GM12872 (cell line): ENCODE results near the gene TMEM117.

Experiments used
- TF ChIP-seq, protein P1 (sequence below): IDR thresholded peaks from 3 replicates; pipeline ENCODE4 v1.5.1; 2011; ENCODE audit warnings: low read depth, mild to moderate bottlenecking, low read length, moderate library complexity; ENCODE audit not compliant: insufficient read depth

TMEM117 gene

DNA sequence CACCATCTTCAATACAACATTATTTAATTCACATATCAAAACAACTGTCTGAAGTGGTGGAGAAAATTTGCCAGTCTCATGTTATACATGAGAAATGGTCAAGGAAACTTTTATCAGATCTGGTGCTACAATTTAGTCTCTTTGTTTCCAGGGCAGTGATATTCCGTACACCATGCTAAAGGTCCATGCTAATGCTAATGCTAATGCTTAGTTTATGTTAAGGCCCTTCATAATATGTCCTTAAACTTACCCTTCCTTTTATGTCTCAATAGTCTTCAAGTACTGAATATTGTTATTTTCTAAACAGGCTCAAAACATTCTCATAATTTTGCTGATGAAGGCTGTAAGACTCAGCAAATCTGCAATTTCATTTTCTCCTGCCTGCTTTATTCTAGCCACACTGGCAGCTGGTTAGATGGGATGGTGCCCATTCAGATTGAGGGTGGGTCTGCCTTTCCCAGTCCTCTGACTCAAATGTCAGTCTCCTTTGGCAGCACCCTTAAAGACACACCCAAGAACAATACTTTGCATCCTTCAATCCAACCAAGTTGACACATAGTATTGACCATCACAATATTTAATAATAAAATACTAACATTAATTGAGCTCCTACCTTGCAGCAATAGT, 59.8 kb downstream of the TMEM117 start:
- TF ChIP-seq, protein P1, sequence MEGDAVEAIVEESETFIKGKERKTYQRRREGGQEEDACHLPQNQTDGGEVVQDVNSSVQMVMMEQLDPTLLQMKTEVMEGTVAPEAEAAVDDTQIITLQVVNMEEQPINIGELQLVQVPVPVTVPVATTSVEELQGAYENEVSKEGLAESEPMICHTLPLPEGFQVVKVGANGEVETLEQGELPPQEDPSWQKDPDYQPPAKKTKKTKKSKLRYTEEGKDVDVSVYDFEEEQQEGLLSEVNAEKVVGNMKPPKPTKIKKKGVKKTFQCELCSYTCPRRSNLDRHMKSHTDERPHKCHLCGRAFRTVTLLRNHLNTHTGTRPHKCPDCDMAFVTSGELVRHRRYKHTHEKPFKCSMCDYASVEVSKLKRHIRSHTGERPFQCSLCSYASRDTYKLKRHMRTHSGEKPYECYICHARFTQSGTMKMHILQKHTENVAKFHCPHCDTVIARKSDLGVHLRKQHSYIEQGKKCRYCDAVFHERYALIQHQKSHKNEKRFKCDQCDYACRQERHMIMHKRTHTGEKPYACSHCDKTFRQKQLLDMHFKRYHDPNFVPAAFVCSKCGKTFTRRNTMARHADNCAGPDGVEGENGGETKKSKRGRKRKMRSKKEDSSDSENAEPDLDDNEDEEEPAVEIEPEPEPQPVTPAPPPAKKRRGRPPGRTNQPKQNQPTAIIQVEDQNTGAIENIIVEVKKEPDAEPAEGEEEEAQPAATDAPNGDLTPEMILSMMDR, result no peak

DNA sequence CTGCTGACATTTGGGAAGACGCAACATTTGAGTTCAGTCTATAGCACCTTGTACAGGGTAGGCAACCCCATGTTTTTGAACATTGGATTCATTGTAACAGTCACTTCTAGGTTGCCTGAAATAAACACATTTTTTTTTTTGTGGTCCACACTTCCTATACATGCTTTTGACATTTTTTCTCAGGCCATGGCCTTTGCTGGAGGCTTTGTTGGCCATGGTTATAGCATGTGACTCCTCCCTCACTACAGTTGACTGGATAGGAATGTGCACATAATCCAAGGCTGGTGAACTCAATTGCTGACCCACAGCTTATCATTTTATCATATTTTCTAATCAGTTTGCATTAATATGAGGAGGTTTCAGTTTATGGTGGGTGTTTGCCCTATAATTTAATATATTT, 60.6 kb downstream of the TMEM117 start:
- TF ChIP-seq, protein P1, result no peak

DNA sequence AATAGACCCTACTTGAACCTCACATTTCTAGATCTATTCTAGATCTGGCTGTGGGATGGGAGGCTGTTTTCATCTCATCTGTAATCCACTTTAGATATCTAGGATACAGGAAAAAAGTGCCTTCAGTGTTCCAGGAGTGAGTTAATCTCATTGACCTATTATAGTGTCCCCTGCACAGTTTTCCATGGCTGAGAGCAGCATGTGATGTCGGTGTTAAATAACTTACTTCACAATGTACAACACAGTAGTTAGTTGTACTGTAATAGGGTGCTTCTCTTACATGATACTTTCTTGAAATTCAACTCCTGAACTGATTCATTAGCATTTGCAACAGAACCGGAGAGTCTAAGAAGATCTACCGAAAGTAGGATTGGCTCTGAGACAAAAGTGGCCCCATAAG, 62.6 kb downstream of the TMEM117 start:
- TF ChIP-seq, protein P1, result no peak

DNA sequence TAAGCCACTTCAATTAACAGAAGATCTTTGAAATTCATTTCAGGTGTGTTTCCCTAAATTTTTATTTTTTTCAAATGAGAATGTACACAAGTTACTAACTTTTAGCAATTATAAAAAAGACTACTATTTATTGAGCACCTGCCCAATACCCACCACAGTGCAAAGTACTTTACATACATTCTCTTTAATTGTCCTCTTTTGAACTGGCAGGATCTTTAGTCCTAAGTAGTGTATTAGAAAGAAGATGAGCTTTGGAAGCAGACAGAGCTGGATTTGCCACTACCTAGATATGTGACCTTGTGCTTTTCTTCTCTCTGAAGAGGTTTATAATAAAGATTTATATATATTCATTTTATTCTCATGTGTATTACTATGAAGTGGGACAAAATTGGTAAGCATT, 63.7 kb downstream of the TMEM117 start:
- TF ChIP-seq, protein P1, result no peak

DNA sequence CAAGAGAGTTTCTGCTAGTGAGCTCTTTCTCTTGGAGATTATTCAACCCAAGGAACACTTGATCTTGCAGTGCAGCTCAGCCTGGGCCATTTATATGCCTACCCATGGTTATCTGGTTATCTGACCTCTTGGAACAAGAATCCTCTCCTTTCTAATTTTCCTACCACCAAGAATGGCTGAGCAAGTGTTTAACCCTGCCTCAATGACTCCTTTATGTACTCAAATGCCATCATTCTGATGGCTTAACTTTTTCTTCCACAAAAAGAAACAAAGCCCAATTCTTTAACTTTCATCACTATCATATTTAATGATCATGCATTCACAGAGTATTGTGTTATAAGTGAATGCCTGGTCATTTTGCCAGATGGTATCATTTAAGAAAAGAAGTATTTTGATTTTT, 67.8 kb downstream of the TMEM117 start:
- TF ChIP-seq, protein P1, result no peak

DNA sequence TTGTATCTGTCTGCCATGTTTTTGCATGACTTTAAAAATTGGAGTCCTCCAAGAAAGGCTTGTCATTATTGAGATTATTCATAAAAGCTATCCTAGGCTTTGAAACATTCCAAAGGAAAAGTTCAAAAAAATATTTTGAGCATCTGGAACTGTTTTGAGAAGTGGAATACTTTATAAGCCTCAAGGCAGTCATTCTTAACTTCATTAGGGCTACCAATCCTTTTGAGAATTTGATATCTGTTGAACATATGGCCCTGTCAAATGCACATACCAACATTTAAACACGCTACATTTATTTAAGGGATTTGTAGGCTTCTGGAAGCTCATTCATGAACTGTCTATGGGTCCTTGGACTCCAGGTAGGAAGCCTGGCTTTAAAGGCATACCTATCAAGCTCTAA, 77.0 kb downstream of the TMEM117 start:
- TF ChIP-seq, protein P1, result no peak

DNA sequence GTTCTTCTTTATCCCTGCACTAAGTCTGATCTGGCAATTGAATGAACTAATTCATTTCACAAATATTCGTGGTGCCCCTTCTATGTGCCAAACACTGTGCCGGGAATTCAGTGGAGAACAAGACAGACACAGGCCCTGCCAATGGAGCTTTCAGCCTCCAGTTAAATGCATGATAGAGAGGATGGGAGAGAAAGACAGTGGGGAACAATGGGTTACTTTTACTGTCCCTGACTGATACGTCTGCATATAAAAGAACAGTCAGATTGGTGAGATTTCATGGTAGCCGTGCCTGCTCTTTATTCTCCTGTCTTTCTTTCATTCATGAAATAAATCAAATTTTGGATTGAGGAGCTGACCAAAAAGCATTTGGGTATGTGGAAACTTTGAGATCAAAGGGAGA, 78.5 kb downstream of the TMEM117 start:
- TF ChIP-seq, protein P1, result no peak
